ENCODE data around the gene ADAMTS17. TPM values are rescaled to one million over a fixed set of nuclear protein-coding genes. Genes with fewer than 3 reads are reported as not detected.

The ADAMTS17 gene
- total RNA-seq, 1 experiment from 2014 or later: 3.2 TPM

GRCh38 chr15:100253640-100254039 is 88.1 kb downstream of the ADAMTS17 start:
- no peak overlapping the region for H2AFZ ChIP-seq
- no TSS peak for BruUV-seq (replicated peaks)
- no peak overlapping the region for H3K27ac ChIP-seq
- no peaks in the 10 kb centered on the region for H3K79me2 ChIP-seq (ENCODE audit: low read depth)
- no peaks in the 10 kb centered on the region for H3K9me3 ChIP-seq (ENCODE audit: insufficient read depth, low read depth)
- DNase-seq: no peak
- no peaks in the 10 kb centered on the region for H3K9me2 ChIP-seq (ENCODE audit: insufficient read depth)
- ChIA-PET CTCF (no interaction called here), POLR2A (ENCODE audit: unreplicated experiment) (no interaction called here)
- no peak overlapping the region for H3K4me3 ChIP-seq
- H3K4me2 ChIP-seq: no peak overlapping the region
- H4K20me1 ChIP-seq (ENCODE audit: insufficient read depth): no peaks in the 10 kb centered on the region
- TF ChIP-seq EZH2 (IDR thresholded peaks at IDR 0.05; ENCODE audit: low read depth) (no peak), CTCF (conservative IDR thresholded peaks at IDR 0.05) (no peak)
- no peaks in the 10 kb centered on the region for H3F3A ChIP-seq (ENCODE audit: insufficient read depth, low read depth)
- H3K36me3 ChIP-seq (ENCODE audit: low read depth): no peaks in the 10 kb centered on the region
- no peaks in the 10 kb centered on the region for H3K4me1 ChIP-seq (replicated peaks; ENCODE audit: insufficient read depth)
- intact Hi-C loops (cut with micrococcal nuclease; ENCODE audit: unreplicated experiment): no loop called here
- no peaks in the 10 kb centered on the region for H3K27me3 ChIP-seq (ENCODE audit: insufficient read depth, low read depth)

GRCh38 chr15:100252779-100253417 is 88.9 kb downstream of the ADAMTS17 start:
- intact Hi-C loops (cut with micrococcal nuclease; ENCODE audit: unreplicated experiment): no loop called here
- Histone ChIP-seq H3K27ac (no peak overlapping the region), H3F3A (ENCODE audit: insufficient read depth, low read depth) (no peaks in the 10 kb centered on the region), H3K9me2 (ENCODE audit: insufficient read depth) (no peaks in the 10 kb centered on the region), H3K27me3 (ENCODE audit: insufficient read depth, low read depth) (no peaks in the 10 kb centered on the region), H2AFZ (no peak overlapping the region), H3K4me1 (replicated peaks; ENCODE audit: insufficient read depth) (no peaks in the 10 kb centered on the region), H3K79me2 (ENCODE audit: low read depth) (no peaks in the 10 kb centered on the region), H4K20me1 (ENCODE audit: insufficient read depth) (no peaks in the 10 kb centered on the region), H3K4me2 (no peak overlapping the region), H3K36me3 (ENCODE audit: low read depth) (no peaks in the 10 kb centered on the region), H3K9me3 (ENCODE audit: insufficient read depth, low read depth) (no peaks in the 10 kb centered on the region), H3K4me3 (no peak overlapping the region)
- TF ChIP-seq CTCF (conservative IDR thresholded peaks at IDR 0.05) (no peak), EZH2 (IDR thresholded peaks at IDR 0.05; ENCODE audit: low read depth) (no peak)
- ChIA-PET CTCF (no interaction called here), POLR2A (ENCODE audit: unreplicated experiment) (interaction anchor here (0.5 kb wide), 1 partner anchor 30 kb away, joined by 4 read pairs; no protein-coding TSS in a partner anchor)
- BruUV-seq (replicated peaks): no TSS peak
- no peak for DNase-seq

- intact Hi-C loops (cut with micrococcal nuclease; ENCODE audit: unreplicated experiment): no loop called here
- BruUV-seq (replicated peaks): no TSS peak
- Histone ChIP-seq H3K4me1 (replicated peaks; ENCODE audit: insufficient read depth) (no peaks in the 10 kb centered on the region), H3K27me3 (ENCODE audit: insufficient read depth, low read depth) (no peaks in the 10 kb centered on the region), H3K4me2 (no peak overlapping the region), H3K36me3 (ENCODE audit: low read depth) (no peaks in the 10 kb centered on the region), H3F3A (ENCODE audit: insufficient read depth, low read depth) (no peaks in the 10 kb centered on the region), H3K4me3 (no peak overlapping the region), H3K9me3 (ENCODE audit: insufficient read depth, low read depth) (no peaks in the 10 kb centered on the region), H3K9me2 (ENCODE audit: insufficient read depth) (no peaks in the 10 kb centered on the region), H3K27ac (no peak overlapping the region), H2AFZ (no peak overlapping the region), H3K79me2 (ENCODE audit: low read depth) (no peaks in the 10 kb centered on the region), H4K20me1 (ENCODE audit: insufficient read depth) (no peaks in the 10 kb centered on the region)
- no peak for DNase-seq
- ChIA-PET POLR2A (ENCODE audit: unreplicated experiment) (interaction anchor here (0.5 kb wide), 1 partner anchor 31 kb away, joined by 4 read pairs; no protein-coding TSS in a partner anchor), CTCF (no interaction called here)
- no peak for TF ChIP-seq CTCF (conservative IDR thresholded peaks at IDR 0.05)
- TF ChIP-seq EZH2 (IDR thresholded peaks at IDR 0.05; ENCODE audit: low read depth): no peak
These were observed 89.4 kb downstream of the ADAMTS17 start for GRCh38 chr15:100252359-100252758.
